Measurements from ENCODE around the gene ISM1. TPM values are rescaled to one million over a fixed set of nuclear protein-coding genes. Genes with fewer than 3 reads are reported as not detected.
"Not testable (repeated sequence)": the region's sequence is repeated elsewhere in the genome, so short reads cannot be mapped to it uniquely, and the experiment has no call there.

The ISM1 gene
- total and polyA plus RNA-seq, 2 experiments from 2014 or later = 0.15 to 0.63 TPM

- no peak overlapping the region for H3K4me3 Mint-ChIP-seq
- no peak overlapping the region for H3K4me2 ChIP-seq
- no peaks in the 10 kb centered on the region for H3K36me3 Mint-ChIP-seq (ENCODE audit: low read depth)
Measured at GRCh38 chr20:13232999-13233398, 11.9 kb downstream of the ISM1 start.

GRCh38 chr20:13234961-13235360, 13.9 kb downstream of the ISM1 start:
- peaks cover 15% of the 10 kb centered on the region for H3K4me1 Mint-ChIP-seq
- no peak overlapping the region for H3K4me3 ChIP-seq
- no peak overlapping the region for H3K27ac ChIP-seq (ENCODE audit: low read depth)
- no peaks in the 10 kb centered on the region for H3K9me3 Mint-ChIP-seq
- H3K9me2 ChIP-seq (ENCODE audit: insufficient read depth) = peaks cover 16% of the 10 kb centered on the region
- no peak overlapping the region for H3K27ac Mint-ChIP-seq
- no peak overlapping the region for H3K4me2 ChIP-seq
- no peaks in the 10 kb centered on the region for H3K27me3 ChIP-seq (ENCODE audit: insufficient read depth)
- H4K20me1 ChIP-seq (replicated peaks; ENCODE audit: insufficient read depth) = no peaks in the 10 kb centered on the region
- ATAC-seq (no peak), DNase-seq (ENCODE audit: low spot score) (no peak)
- no peak overlapping the region for H2AFZ ChIP-seq
- H3K36me3 ChIP-seq (ENCODE audit: insufficient read depth) = no peaks in the 10 kb centered on the region
- H3K4me1 ChIP-seq (ENCODE audit: insufficient read depth) = peaks cover 14% of the 10 kb centered on the region
- H3K4me3 Mint-ChIP-seq = no peak overlapping the region
- H3F3A ChIP-seq (replicated peaks; ENCODE audit: low read depth) = no peaks in the 10 kb centered on the region
- TF ChIP-seq REST (IDR thresholded peaks at IDR 0.05; ENCODE audit: unreplicated experiment) = no peak
- H3K79me2 ChIP-seq (replicated peaks; ENCODE audit: insufficient read depth) = no peaks in the 10 kb centered on the region
- H3K36me3 Mint-ChIP-seq (ENCODE audit: low read depth) = no peaks in the 10 kb centered on the region
- peaks cover 2% of the 10 kb centered on the region for H3K27me3 Mint-ChIP-seq (ENCODE audit: insufficient read depth, low read depth, poor library complexity)

More at GRCh38 chr20:13232999-13233398, 11.9 kb downstream of the ISM1 start:
- Histone ChIP-seq H3K79me2 (replicated peaks; ENCODE audit: insufficient read depth) (no peaks in the 10 kb centered on the region), H4K20me1 (replicated peaks; ENCODE audit: insufficient read depth) (no peaks in the 10 kb centered on the region), H3K27me3 (ENCODE audit: insufficient read depth) (no peaks in the 10 kb centered on the region), H2AFZ (no peak overlapping the region), H3K4me1 (ENCODE audit: insufficient read depth) (peaks cover 14% of the 10 kb centered on the region), H3K9me2 (ENCODE audit: insufficient read depth) (peaks cover under 1% of the 10 kb centered on the region; the same call in 1 of the 2 replicates), H3F3A (replicated peaks; ENCODE audit: low read depth) (no peaks in the 10 kb centered on the region), H3K36me3 (ENCODE audit: insufficient read depth) (no peaks in the 10 kb centered on the region), H3K4me3 (no peak overlapping the region), H3K27ac (ENCODE audit: low read depth) (no peak overlapping the region)
- Mint-ChIP-seq H3K27ac (no peak overlapping the region), H3K9me3 (no peaks in the 10 kb centered on the region), H3K27me3 (ENCODE audit: insufficient read depth, low read depth, poor library complexity) (peaks cover 5% of the 10 kb centered on the region), H3K4me1 (peaks cover 15% of the 10 kb centered on the region)
- DNase-seq (ENCODE audit: low spot score) (no peak), ATAC-seq (no peak)
- TF ChIP-seq POLR2AphosphoS5 (IDR thresholded peaks at IDR 0.05; ENCODE audit: low read depth) = no peak
- no peak for TF ChIP-seq NANOG (IDR thresholded peaks at IDR 0.05; ENCODE audit: borderline replicate concordance)
- TF ChIP-seq ZNF114 (CRISPR knock-in tag; IDR thresholded peaks at IDR 0.05) = no peak
- TF ChIP-seq STAT1 (IDR thresholded peaks at IDR 0.05; ENCODE audit: unreplicated experiment) = no peak
- no peak for TF ChIP-seq CTCF (conservative IDR thresholded peaks at IDR 0.05; ENCODE audit: low read depth in 2 of 2)

- not testable (repeated sequence) for H3K27ac ChIP-seq (ENCODE audit: low read depth); H3K27me3 ChIP-seq (ENCODE audit: insufficient read depth); H3K4me2 ChIP-seq; H3K27me3 Mint-ChIP-seq (ENCODE audit: insufficient read depth, low read depth, poor library complexity); H3K36me3 Mint-ChIP-seq (ENCODE audit: low read depth); ATAC-seq; H3K79me2 ChIP-seq (replicated peaks; ENCODE audit: insufficient read depth); H4K20me1 ChIP-seq (replicated peaks; ENCODE audit: insufficient read depth); H3K4me1 Mint-ChIP-seq; DNase-seq (ENCODE audit: low spot score); H3K9me3 Mint-ChIP-seq; H3F3A ChIP-seq (replicated peaks; ENCODE audit: low read depth); H2AFZ ChIP-seq; H3K36me3 ChIP-seq (ENCODE audit: insufficient read depth); H3K4me3 Mint-ChIP-seq; H3K4me1 ChIP-seq (ENCODE audit: insufficient read depth); H3K4me3 ChIP-seq; H3K27ac Mint-ChIP-seq
- H3K9me2 ChIP-seq (ENCODE audit: insufficient read depth) = peaks cover 28% of the 10 kb centered on the region
Measured at GRCh38 chr20:13236360-13236759, 15.3 kb downstream of the ISM1 start.
